ENCODE measurements around the gene NCOR2.

DNA sequence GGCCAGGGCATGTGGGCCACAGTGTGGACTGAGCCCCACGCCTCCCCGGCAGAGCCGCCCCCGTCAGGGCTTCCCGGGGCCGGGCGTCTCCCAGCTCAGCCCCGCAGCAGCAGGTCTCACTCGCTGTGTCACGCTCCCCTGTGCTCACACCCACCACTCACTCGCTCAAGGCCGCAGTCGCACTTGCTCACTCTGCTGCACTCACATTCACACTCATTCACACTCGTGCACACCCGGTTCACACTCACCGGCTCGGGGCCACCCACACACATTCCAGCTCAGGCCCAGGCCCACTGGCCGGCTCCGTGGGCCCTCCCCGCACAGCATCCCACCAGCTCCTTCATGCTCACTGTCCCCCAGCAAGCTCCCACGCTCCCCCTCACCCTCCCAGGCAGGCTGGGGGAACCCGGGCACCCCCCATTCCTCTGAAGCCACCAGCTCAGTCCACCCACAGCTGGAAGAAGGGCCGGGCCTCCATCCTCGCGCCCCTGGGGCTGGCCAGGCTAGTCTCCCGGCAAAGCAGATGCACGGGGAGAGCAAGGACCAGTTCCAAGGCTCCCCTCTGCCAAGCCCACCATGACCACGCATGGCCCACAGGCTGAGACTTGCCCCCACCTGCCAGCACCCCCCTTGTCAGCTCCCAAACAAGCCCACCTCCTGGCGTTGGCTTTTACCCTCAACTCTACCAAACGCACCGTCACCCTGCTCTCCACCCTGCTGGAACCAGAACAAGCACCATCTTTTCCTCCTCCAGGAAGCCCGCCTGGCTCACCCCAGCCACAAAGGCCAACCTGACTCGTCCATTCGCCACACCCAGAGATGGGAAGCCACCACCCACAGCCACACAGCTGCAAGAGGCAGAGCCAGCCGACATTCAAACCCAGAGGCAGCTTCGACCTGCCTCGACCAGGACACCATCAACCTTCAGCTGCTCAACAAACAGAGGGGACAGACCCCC lies 28.0 kb downstream of the NCOR2 start:
- TF ChIP-seq POLR2AphosphoS5 (IDR thresholded peaks at IDR 0.05) (no peak), CTCF (IDR thresholded peaks at IDR 0.05) (no peak), EP300 (IDR thresholded peaks at IDR 0.05) (no peak)

Measured in suprapubic skin (tissue), 4 donors.